ENCODE data around the gene USP19.

DNA sequence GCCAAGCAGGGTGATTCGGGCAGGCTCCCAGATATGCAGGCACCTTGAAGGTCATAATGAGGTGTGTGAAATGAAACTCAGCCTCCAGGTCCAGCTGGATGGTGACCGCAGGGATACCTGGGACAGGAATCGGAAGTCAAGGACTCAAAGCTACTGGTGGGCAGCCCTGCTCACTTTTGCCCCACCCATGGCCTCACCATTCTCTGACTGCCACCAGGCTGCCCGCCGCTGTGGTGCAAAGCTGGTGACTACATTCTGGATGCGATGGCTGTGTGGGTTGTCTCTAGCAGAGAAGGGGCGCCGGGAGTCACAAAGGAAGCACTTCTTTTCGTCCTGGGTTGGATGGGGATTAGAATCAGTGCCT is 11.4 kb upstream of the USP19 start:
- TF ChIP-seq, protein P1, sequence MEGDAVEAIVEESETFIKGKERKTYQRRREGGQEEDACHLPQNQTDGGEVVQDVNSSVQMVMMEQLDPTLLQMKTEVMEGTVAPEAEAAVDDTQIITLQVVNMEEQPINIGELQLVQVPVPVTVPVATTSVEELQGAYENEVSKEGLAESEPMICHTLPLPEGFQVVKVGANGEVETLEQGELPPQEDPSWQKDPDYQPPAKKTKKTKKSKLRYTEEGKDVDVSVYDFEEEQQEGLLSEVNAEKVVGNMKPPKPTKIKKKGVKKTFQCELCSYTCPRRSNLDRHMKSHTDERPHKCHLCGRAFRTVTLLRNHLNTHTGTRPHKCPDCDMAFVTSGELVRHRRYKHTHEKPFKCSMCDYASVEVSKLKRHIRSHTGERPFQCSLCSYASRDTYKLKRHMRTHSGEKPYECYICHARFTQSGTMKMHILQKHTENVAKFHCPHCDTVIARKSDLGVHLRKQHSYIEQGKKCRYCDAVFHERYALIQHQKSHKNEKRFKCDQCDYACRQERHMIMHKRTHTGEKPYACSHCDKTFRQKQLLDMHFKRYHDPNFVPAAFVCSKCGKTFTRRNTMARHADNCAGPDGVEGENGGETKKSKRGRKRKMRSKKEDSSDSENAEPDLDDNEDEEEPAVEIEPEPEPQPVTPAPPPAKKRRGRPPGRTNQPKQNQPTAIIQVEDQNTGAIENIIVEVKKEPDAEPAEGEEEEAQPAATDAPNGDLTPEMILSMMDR (IDR thresholded peaks at IDR 0.05) = no peak
- no peak for TF ChIP-seq EZH2 (IDR thresholded peaks at IDR 0.05; ENCODE audit: borderline replicate concordance, insufficient read depth, low read depth, low read length, poor library complexity, severe bottlenecking)
